Measurements from ENCODE around the gene DVL1.
"Not testable (repeated sequence)": the region's sequence is repeated elsewhere in the genome, so short reads cannot be mapped to it uniquely, and the experiment has no call there.

DVL1 gene

DNA sequence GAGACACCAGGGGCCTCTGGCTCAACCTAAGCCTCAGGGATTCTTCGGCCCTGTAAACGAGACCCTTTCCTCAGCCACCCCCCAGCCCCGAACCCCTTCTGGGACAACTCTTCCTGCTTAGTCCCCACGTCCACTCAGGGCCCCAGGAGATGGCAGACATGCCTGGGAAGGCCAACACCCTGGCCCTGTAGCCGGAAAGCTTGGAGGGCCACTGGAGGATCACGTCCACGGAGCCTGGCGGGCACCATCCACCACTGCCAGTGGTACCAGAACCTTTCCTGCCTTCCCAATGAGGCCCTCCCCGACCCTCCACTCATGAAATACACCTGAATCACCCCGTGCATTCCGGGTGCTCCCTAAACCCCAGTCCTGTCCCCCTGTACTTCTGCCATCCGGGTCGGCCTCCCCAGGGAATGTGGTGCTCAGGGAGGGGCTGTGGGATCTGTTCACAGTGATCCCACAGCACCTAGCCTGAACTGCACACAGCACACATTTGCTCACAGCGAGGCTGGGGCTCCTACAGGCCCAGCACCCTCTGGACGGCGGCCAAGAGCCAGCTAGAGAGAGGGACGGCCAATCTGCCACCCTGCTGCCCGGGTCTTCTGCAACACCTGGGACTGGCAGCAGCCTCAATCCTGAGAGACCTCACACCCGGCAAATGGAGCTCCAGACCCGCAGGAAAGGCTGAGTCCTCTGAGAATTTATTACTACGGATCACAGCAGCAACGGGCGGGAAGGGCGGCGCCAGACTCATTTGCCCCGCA is 24.0 kb upstream of the DVL1 start:
- DNase-seq: no peak

DNA sequence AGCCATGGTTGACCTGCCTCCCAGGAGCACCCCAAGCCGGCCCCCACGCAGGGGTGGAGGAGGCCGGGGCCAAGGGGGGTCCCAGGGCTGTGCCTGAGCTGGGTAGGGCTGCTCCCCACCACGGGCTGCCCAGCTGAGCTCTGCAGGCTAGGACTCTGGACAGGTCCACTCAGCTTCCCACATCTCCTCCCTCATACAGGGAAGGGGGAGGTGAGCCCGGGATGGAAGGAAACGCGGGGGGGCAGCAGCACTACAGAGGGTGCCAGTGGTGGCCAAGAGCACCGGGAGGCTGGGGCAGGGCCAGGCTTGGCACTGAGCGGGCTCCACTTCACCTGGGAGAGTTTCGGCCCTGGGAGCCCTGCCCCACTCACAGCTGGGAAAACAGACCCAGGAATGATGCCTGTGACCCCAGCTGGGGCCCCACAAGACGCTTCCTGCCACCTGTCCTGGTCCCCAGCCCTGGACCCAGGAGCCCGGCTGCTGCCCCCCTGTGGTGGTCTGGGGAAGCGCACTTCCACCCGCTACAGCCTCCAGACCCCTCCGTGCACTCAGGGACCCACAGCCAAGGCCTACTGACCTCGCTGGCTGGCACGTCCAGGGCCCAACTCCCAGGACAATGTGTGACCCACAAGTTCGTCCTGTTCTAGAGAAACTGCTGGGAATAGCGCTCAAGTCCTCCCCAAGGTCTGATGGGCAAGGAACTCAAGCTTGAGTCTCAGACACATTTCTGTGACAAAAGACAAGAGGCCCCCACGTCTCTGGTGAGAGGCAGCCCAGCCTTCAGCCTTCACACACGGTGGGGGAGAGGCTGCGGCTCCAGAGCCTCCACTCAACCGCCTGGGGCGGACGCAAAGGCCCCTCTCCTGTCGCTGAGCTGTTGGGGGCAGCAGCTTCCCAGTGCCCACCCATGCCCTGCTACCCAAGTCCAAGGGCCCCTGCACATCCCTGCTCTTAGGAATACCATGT is 22.8 kb upstream of the DVL1 start:
- DNase-seq: peak; percentile 86

DNA sequence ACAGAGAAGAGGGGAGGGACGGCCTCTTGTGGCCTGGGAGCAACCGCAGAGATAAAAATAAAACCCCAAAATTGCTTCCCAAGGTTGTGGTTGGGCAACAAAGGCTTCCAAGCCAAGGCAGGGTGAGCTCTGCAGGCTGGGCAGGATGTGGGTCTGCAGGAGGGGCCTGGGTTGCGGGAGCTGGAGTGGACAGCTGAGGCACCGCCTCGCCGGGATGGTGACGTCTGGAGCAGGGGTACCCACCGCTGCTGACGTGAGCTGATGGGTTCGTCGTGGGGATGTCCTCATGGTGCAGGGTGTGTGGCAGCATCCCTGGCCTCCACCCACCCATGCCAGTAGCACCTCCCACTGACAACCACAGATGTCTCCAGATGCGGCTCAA is 22.1 kb upstream of the DVL1 start:
- peak; percentile 80 for DNase-seq

- peak; percentile 43 for DNase-seq
Measured at GRCh38 chr1:1370771-1371300, 21.6 kb upstream of the DVL1 start.

GRCh38 chr1:1370094-1370493 is 20.9 kb upstream of the DVL1 start:
- not testable (repeated sequence) for DNase-seq

DNA sequence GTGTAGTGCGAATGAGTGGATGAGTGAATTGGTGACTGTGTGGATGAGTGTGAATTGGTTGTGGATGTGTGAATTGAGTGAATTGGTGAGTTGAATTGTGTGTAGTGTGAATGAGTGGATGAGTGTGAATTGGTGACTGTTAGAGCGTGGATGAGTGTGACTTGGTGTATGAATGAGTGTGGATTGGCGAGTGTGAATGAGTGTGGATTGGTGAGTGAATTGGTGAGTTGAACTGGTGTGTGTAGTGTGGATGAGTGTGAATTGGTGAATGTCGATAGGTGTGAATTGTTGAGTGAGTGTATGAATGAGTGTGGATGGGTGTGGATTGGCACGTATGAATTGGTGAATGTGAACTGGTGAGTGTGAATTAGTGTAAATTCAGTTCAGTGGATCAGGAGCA is 18.1 kb upstream of the DVL1 start:
- no peak for DNase-seq

- DNase-seq: no peak
Measured at GRCh38 chr1:1366699-1367066, 17.5 kb upstream of the DVL1 start.

- no peak for DNase-seq
Measured at GRCh38 chr1:1365875-1366698, 16.9 kb upstream of the DVL1 start.

DNA sequence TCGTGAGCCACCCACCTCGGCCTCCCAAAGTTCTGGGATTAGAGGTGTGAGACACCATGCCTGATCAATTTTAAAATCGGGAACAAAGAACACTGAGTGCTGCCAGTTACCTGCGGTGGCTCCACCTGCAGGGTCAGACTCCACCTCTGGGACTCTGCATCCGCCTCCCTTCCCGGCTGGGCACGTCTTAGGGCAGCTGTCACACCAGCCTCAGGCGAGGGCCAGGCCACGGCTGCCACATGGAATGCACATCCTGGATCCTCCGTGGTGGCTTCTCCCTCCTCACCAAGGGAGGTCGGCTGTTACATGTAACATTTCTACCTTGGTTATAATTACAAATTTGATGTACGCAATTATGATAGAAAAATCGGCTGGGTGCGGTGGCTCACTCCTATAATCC is 15.0 kb upstream of the DVL1 start:
- no peak for DNase-seq

DNA sequence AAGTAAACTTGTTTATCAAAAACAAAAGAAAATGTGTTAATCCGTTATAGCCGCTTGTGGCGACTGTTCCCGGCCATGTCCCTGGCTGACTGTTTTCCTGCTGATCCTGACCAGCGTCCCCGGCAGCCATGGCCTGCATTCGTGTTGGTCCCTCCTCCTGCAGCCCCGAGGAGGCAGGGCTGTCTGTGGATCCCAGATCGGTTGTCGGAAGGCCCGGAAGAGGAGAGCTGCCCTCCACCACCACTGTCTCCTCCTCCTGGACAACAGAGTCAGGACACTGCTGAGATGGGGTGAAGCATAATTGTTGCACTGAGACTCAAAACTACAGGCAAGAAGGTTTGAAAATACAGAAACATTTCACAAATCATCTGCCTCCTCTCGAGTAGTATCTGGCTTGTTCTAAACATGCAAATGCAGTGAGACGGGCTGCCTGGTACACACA is 12.8 kb upstream of the DVL1 start:
- DNase-seq: no peak

- no peak for DNase-seq
Measured at GRCh38 chr1:1361233-1361981, 12.2 kb upstream of the DVL1 start.

GRCh38 chr1:1360506-1361169 is 11.4 kb upstream of the DVL1 start:
- DNase-seq: no peak

DNA sequence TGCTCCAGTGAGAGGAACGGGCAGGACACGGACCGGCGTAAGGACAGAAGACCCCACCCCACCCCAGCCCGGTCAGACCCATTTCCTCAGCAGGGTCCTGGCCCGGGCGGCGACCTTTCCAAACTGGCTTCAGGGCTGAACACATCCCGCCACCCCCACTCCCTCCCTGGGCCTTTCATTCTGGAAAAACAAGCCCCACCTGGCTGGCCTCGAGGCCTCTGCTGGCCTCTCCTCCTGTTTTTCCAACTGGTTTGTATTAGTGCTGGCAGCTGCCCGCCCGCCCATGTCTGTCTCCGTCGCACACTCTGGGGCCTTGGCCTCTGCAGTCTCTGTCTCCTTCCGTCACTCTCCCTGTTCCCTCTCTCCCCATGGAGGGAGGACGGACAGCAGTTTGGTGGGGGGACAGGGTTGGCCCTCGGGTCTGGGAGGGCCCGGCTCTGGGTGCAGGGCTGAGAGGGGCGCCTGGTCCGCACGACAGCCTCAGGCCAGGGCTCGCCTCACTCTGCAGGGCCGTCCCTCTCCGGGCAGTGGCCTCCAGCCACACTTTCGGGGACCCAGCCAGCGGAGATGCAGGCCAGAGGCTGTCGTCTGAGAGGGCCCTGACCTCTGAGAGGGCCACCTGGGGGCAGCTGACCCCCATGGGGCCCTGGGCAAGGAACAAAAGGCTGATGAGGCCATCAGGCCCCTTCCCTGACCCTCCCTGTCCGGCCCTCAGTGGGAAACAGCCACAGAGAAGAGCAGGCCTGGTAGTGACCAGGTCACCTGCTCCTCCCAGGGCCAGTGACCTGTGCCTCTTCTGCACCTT is 10.6 kb upstream of the DVL1 start:
- no peak for DNase-seq

DNA sequence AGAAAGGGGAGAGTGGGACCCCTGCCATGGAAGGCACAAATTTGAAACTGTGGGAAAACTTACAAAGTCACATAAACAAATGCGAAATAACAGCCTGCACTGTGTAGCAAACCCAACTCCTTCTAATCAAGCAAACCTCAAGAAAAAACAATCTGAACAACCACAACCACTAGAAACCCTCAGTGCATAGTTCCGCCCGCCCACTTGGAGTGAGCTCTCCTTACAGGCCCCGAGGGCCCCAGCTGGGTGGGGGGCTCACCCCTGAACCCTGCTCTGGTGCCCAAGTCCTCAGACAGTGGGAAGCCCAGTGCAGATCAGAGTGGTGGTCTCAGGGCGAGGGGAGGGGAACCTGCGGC is 10.1 kb upstream of the DVL1 start:
- no peak for DNase-seq

- DNase-seq: no peak
Measured at GRCh38 chr1:1358433-1359271, 9.4 kb upstream of the DVL1 start, which contains the start of gene MXRA8. MXRA8 (minus strand) TSS chr1:1358555; CDS start chr1:1358504, 51 bp downstream.

GRCh38 chr1:1357871-1358432 is 8.7 kb upstream of the DVL1 start:
- no peak for DNase-seq

DNA sequence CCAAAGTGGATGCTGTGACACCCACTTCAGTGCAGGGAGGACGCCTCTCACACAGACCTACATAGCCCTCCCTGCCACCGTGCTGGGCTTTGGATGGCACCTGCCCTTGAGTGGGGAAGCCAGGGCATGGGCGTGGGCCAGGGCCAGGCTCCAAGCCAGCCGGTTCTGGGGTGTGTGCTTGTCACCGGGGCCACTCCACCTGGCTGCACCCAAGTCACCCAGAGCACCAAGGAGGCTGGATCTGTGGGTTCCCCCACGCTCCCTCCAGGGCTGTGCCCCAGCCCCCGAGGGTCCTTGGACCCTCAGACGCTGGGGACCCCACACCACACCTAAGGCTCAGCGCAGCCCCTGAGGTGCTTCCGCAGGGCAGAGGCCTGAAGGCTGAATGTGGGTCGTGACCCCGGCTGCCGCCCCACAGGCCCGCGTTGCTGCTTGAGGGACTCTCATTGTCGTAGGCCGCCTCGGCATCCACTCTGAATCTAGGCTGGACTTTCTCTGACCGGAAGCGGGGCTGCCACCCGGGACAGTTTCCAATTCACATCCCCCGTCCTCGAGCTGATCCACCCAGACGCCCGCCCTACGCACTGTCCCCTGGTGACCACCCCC is 7.7 kb upstream of the DVL1 start:
- no peak for DNase-seq

- no peak for DNase-seq
Measured at GRCh38 chr1:1356166-1356795, 7.1 kb upstream of the DVL1 start.
